HG02759 (cell line): Measurements from ENCODE around the gene METTL21A.
"Not testable (repeated sequence)": the region's sequence is repeated elsewhere in the genome, so short reads cannot be mapped to it uniquely, and the experiment has no call there.

Experiments
- ATAC-seq: cut with Tn5 transposase; IDR thresholded peaks from one replicate; pipeline ENCODE4 v1.9.1; 2021; ENCODE audit warnings: mild to moderate bottlenecking, moderate library complexity; ENCODE audit not compliant: unreplicated experiment

The METTL21A gene

GRCh38 chr2:207625014-207625907, at the start of gene METTL21A:
TSS of gene METTL21A (minus strand) at chr2:207625394. CDS start at chr2:207624375, 1,019 bp downstream.
- ATAC-seq: peak; percentile 69

GRCh38 chr2:207674826-207675225, 49.6 kb upstream of the METTL21A start:
- ATAC-seq: no peak

GRCh38 chr2:207674266-207674774, 49.1 kb upstream of the METTL21A start:
- no peak for ATAC-seq

- ATAC-seq: no peak
These were observed 48.2 kb upstream of the METTL21A start for GRCh38 chr2:207673431-207673830.

- no peak for ATAC-seq
These were observed 45.7 kb upstream of the METTL21A start for GRCh38 chr2:207670887-207671286.

- no peak for ATAC-seq
These were observed 38.8 kb upstream of the METTL21A start for GRCh38 chr2:207663870-207664545.

GRCh38 chr2:207662203-207662602, 37.0 kb upstream of the METTL21A start:
- peak; percentile 94 for ATAC-seq

GRCh38 chr2:207660994-207661393, 35.8 kb upstream of the METTL21A start:
- ATAC-seq: no peak

- ATAC-seq: no peak
These were observed 33.0 kb upstream of the METTL21A start for GRCh38 chr2:207658156-207658555.

GRCh38 chr2:207655000-207655399, 29.8 kb upstream of the METTL21A start:
- no peak for ATAC-seq

GRCh38 chr2:207646582-207646981, 21.4 kb upstream of the METTL21A start:
- ATAC-seq: not testable (repeated sequence)

GRCh38 chr2:207643892-207644291, 18.7 kb upstream of the METTL21A start:
- no peak for ATAC-seq

- no peak for ATAC-seq
These were observed 15.5 kb upstream of the METTL21A start for GRCh38 chr2:207640661-207641060.

GRCh38 chr2:207640160-207640559, 15.0 kb upstream of the METTL21A start:
- ATAC-seq: no peak

- ATAC-seq: not testable (repeated sequence)
These were observed 14.1 kb upstream of the METTL21A start for GRCh38 chr2:207639288-207639687.

- no peak for ATAC-seq
These were observed 10.4 kb upstream of the METTL21A start for GRCh38 chr2:207635468-207636200.

- ATAC-seq: no peak
These were observed 8.5 kb upstream of the METTL21A start for GRCh38 chr2:207633686-207634085.

GRCh38 chr2:207632575-207633493, 7.6 kb upstream of the METTL21A start:
- peak; percentile 65 for ATAC-seq

- no peak for ATAC-seq
These were observed 5.3 kb upstream of the METTL21A start for GRCh38 chr2:207630491-207630890.

- no peak for ATAC-seq
These were observed 4.4 kb upstream of the METTL21A start for GRCh38 chr2:207629553-207629952.
